ENCODE data around the gene AFF3.

The AFF3 gene

DNA sequence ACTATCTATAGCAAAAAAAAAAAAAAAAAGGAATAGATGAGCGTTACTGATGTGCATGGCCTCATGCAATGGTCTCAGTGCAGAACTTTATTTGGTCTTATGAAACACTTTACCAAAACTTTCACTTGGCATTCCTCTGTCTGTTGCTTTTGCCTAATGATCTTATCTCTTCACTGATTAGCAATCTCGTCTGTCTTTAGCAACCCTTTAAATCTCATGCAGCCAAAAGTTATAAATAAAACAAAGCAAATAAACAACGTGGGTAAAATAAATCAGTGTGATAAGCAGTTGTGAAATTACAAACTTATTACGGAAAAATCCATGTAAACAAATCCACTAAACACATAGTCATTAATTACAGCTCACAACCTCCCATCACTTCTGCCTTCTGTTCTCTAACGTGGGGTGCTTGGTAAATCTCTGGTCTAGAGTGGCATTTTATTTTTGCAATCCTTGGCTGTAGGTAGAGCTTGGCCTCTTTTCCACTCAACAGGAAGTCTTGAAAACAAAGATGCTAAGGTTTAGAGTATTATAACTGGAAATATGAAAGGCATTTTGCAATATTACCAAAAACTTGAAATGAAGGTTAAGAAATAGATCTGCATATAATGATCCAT lies 288.0 kb downstream of the AFF3 start:
- no peak for DNase-seq (ENCODE audit: low spot score)

DNA sequence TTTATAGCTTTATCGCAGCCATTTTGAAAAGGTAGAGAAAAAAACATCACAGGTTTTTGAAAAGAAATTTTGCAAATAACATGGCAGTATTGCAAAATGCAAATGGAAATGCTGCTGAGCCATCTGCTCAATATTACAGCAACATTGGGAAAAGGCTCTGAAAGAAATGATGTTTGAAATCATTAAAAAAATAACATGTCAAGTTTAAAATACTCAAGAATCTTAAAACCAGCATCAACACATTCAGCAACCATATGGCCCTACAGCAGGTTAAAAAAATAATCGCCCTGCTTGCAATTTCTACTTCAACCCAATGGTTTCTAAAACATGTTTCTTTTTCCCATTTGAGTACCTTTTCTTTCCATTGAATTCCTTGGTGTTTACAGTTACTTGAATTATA lies 289.4 kb downstream of the AFF3 start:
- DNase-seq (ENCODE audit: low spot score), result no peak

DNA sequence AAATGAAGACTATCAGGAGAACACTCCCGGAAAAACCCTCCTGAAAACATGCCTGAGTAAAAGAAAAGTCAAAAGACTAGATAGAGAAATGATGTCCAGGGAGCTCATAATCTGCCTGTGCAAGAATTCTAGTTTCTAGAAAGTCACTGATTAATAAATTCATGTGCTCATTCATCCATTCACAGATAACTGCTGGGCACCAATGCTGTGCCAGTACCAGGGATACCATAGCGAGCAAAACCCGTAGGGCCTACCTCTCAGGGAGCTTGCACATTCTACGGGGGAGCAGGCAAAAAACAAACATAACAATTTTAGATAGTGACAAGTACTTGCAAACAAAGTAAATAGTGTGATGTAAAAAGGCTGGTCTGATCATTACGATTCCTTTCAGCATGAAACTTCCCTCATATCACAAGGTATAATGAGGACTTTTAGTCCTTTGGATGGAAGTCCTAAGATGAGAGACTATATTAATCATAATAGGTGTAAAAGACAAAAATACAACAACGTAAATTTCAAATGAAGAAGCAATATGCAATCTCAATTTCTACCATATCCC lies 289.9 kb downstream of the AFF3 start:
- DNase-seq (ENCODE audit: low spot score), result no peak

DNA sequence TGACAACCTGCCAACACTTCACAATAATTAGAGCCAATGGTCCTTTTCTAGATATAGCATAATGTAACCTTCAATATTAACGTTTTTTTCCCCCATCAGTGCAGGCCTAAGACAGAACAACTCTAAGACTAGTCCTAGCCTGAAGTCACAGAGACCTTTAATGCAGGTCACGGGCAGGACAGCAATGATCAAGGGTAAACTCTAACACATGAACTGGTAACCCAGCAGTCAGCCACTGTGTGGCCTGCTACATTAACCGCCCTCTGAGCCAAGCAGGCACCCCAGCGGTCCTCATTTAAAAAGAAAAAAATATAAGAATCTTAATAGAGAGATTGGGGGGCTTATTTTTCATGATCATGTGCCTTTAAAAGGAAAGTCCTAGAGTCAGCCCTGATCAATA lies 290.6 kb downstream of the AFF3 start:
- DNase-seq (ENCODE audit: low spot score), result no peak

DNA sequence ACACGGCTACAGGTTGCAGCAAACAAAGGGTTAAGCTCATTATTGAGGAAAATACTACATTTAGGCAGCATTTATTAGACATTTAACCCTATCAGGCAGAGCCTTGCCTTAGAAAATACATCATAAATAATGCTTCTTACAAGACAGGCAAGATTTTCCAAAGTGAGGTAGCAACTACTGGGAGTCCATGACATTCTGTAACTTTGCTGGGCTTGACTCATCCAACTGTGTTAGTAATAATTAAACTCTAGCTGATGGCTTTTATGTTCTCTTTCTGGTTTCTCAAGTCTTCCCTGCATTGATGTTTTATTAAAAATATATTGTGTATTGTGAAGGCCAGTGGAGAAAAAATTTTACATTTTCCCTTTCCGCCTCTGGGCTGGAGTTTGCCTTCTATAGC lies 291.3 kb downstream of the AFF3 start:
- DNase-seq (ENCODE audit: low spot score), result no peak

DNA sequence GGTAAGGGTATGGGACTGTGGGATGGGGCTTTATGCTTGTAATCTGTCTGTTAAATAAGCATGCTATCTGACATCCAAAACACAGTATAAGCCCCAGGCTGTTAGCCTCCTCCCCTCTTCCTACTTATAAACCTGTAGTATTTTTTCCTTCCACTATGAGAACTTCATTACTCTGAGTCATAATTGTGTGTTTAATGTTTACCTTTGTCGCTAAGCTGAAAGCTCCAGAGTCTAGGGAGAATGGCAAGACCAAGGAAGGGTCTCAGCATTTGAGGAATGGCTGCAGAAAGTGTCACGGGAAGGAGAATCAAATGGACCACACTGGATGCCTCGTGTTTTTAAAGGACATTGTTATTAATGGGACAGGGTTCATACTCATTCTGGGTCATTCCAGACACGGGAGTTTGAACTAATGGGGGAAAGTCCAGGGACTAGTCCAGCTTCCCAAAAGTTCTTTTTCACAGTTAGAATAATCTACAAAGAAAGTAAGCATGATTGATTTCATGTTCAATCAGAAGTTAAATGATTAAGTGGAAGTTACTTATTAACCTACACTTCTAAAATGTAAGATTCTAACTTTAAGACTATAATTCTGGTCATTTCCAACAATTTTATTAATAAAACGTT lies 292.2 kb downstream of the AFF3 start:
- no peak for DNase-seq (ENCODE audit: low spot score)

DNA sequence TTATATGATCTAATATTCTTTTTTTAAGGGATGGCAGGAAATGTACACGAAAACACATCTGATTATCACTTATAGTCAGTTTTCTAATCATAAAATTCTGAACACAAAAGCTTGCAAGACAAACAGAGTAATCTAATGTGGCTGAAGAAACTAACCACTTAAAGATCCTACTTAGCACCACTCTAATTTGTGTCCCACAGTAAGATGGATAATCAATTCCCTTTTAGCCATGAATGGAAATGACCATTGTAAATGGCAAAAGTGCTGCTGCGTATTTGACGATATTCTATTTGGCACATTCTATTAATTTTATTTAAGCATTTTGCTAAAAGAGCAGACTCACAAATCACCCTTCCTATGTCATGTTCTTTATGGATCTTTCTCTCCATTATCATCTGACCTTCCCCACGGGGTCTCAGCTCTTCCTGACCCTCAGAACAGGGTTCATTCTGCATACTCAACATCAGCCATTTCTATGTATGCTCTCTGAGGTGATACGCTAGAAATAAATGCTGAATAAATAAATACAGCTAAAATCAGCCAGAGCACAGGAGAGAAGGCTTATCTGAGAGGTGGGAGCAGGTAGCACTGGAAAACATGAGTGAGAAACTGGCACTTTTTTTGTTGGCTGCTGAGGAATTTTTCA lies 295.8 kb downstream of the AFF3 start:
- no peak for DNase-seq (ENCODE audit: low spot score)

DNA sequence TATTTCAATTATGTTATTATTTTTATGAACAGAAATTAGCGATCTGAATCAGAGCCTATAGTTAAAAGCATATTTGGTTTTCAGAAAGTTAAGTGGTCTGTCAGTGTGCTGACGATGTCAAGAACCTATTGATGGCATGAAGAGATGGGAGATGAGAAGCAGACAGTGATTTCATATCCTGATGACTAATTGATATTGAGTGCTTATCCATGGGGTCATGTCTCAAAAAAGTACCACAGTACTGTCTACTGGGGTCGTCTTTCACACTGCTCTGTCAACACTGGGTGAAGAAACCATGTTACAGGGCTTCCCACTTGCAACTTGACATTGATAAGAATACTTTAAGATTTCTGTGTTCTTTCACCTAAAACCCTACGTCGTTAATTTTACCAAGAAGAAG lies 297.1 kb downstream of the AFF3 start:
- no peak for DNase-seq (ENCODE audit: low spot score)

DNA sequence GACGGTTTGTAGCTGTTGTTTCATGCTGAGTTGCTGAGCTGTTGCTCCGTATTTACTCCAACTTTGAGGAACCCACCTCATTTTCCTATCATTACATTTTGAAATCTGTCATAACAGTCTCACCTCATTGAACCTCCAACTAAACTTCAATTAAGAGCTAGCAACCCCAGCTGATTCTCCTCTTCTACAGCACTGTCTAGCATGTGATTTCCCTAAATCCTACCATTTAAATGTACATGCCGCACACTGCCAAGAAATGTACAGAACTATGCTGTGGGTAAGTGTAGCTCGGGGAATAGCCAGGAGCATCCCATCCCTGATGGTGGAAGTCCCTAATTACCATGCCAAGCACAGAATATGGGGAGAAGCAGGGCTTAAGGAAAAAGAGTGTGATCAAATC lies 299.9 kb downstream of the AFF3 start:
- no peak for DNase-seq (ENCODE audit: low spot score)

DNA sequence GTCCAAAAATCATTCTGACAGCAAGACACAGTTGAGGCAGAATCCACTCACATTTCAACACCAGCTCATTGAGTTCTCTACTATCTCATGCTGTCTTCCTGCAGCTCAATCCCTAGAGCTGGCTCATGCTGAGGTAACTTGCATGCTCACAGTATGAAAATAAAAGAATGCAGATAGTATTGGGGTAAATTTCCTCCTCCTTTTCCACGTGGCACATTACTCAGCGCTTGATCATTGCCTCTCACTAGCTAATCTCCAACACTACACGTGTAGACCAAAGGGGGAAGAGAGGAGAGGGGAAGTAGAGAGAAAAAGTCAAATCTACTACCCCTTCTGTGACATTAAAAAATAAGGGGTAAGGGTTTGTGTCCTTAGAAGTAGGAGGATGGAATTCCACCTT lies 300.6 kb downstream of the AFF3 start:
- DNase-seq (ENCODE audit: low spot score), result no peak

DNA sequence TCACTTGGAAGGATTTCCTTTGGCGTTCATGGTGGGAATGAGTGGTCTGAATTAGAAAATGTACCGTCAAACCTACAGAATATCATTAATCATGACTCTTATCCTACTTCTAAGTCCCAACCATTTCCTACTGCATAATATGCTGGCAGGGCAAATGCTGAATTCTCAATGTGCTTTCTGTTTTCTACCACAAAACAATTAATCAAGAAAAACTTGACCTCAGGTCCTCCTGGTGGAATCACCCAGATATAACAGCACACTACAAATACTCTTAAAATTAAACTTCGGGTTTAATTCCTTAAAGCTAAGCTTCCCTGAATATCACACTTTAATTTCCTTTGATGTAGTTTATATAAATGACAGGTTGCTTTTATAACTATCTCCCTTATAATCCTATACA lies 301.6 kb downstream of the AFF3 start:
- no peak for DNase-seq (ENCODE audit: low spot score)

DNA sequence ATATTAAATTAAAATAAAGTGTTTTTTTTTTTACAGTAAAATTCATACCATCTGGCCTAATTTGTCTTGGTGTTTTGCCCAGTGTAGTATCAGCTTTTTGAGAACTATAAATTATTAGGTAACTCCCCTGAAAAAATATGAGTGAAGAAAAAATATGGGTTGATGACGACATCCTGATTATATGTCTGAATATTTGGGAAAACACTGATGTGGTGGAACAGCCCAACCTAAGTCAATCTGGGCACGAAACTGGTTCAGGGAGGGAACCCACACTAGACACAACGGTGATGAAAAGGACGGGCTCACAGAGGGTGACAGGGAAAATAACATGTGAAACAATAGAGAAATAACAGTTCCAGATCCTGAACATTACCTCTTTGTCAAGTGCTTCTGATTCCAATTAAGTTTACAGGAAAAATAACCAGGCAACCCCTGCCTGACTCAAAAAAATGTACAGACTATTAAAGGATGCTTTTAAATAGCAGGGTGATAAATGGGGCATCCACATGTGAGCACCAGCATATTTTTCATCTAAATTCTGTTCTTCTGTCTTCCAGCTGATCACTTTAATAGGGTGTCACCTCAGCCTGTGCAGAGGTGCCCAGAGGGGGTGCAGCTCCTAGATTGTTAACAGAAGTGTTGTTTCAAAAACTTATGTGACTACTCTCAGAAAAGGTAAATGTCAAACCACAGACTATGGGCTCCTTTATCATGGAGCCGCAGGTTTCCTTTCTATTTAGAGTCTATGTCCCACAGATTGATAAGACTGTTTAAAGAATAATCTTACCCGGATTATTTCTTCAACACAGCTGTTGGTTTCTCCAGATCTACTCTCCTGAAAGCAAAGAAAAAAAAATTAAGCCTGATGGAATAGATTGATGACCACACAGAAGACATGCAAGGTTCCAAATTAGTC lies 305.4 kb downstream of the AFF3 start:
- no peak for DNase-seq (ENCODE audit: low spot score)

DNA sequence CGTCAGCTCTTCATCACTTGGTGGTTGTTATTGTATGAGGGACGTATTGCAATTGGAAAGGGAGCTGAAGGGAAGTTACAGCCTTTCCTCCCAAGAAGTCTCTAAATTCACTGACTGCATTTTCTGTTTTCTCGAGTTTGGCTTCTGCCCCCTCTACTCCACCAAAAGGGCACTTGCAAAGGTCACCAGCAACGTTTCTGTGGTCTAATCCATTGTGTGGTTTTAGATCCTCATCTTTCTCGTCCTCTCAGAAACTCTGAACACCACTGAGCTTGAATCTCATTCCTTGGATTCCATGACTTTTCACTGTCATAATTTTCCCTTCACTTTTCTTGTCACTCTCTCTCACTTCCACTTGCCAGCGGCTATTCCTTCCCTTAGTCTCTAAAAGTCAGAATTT lies 308.0 kb downstream of the AFF3 start:
- DNase-seq (ENCODE audit: low spot score), result no peak

DNA sequence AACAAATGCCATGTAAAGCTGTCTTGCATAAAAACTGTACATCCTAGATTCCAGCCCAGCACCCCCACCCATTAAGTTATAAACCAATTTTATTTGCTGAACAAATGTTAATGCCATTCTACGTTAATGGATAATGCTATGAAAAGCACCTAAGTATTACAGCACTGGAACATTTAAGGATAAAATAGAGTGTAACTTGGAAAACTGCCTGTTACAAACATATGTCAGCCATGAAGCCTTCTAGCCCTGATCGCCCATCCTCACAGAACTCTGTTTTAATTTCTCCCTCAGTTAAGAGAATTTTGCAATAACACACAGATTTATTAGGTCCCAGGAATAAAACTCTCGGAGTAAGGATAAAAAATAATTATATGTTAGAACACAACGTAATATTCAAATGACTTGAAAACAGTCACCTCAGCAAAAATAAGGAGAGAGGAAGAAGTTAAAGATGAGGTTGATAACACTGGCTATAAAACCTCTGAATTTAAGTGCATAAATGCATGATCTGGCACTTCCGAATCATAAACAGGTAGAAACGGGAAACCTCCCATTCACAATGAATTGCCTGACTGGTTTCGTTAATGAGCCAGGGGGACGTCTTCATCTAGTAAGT lies 308.7 kb downstream of the AFF3 start:
- no peak for DNase-seq (ENCODE audit: low spot score)

DNA sequence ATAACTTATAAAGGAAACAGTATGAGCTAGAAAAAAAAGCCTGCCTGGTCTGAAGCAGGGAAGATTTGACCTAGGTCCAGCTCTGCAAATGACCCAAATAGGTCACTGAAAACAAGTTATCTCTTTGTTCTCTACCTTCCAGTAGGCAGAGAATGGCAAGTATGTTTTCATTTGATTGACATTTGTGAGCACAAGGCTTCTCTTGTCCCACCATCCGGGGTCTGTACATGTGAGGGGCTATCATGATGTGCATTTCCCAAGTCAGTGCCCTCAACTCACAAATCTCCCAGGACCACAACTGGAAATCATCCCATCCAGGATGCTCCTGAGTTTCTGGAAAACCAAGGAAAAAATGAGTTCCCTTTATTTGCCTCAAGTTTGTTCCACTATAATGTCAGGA lies 309.5 kb downstream of the AFF3 start:
- no peak for DNase-seq (ENCODE audit: low spot score)

DNA sequence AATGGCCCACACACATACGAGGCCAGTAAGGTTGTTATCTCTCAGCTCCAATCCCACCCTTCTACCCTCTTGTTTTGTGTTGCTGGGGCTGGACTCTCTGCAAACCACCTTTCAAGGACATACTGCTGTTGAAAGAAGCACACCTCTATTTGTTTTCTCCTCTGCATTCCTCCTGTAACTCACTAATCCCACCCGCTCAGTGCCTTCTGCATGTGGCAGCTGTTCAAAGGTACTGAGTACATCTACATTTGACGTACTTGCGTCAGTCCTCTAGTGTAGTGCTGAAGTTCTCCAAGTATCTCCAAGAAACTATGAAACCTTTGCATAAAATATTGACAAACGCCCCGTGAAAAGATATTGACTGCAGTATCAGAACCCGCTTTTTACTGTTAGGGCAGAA lies 310.6 kb downstream of the AFF3 start:
- no peak for DNase-seq (ENCODE audit: low spot score)

DNA sequence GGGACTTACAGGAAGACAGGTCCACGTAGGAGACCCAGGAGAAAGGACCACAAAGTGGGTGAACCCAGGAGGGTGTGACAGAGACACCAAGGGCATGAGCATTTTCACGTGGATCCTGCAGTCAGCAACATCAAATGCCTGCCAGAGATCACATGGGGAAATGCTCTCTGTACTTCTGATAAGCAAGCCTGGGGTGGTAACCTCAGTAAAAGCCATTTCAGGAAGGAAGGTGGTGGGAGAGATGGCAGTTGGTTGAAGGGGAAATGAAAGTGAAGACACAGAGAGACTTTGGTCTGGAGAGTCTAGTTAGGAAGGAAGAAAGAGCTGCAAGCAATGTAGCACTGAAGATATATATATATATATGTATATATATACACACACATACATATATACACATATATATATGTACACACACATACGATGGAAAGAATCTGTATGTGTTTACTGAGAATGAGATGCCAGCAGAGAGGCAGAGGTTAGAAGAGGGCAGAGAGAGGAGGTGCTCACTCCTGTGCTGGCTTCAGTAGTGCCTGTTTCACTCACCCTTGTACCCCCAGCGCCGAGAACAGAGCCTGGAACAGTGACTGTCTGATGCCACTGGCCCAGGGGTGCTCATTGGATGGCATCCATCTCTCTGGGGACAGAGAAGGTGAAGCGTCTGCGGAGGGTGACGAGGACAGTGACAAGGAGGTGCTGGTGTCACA lies 314.9 kb downstream of the AFF3 start:
- DNase-seq (ENCODE audit: low spot score), result no peak

DNA sequence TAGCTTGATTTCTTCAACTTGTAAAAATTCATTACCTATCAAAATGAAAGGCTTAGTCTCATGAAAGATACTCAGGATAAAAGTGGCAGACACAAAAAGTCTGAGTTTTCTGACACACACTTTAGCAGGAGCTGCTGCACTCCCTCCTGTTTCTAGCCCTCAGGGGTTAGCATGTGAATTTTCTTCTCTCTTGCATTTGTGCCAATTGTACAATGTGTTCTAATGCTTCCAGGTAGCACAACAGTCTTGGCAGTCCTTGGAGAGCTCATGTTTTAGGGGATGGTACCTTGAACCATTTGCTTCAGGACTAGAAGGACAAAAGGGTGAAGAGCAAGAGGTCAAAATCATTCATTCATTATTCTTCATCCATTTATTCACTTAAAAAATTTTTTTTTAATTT lies 316.8 kb downstream of the AFF3 start:
- no peak for DNase-seq (ENCODE audit: low spot score)

DNA sequence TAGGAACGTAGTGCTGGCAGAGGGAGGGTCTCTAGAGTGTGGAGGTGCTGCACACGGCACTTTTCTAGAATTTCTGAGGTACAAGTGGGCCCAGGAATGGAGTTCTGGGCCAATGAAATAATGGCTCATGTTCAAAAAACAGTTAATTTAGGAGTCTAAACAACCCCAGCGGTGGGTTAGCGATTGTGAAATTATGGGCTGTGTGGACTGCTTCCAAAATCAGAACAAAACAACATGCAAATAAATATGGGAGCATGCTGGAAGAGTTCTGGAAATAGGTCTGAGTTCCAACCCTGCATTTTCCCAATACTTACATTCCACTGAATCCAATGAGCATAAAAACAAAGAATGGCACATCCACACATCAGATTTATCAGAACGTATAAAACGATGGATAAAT lies 317.6 kb downstream of the AFF3 start:
- no peak for DNase-seq (ENCODE audit: low spot score)

DNA sequence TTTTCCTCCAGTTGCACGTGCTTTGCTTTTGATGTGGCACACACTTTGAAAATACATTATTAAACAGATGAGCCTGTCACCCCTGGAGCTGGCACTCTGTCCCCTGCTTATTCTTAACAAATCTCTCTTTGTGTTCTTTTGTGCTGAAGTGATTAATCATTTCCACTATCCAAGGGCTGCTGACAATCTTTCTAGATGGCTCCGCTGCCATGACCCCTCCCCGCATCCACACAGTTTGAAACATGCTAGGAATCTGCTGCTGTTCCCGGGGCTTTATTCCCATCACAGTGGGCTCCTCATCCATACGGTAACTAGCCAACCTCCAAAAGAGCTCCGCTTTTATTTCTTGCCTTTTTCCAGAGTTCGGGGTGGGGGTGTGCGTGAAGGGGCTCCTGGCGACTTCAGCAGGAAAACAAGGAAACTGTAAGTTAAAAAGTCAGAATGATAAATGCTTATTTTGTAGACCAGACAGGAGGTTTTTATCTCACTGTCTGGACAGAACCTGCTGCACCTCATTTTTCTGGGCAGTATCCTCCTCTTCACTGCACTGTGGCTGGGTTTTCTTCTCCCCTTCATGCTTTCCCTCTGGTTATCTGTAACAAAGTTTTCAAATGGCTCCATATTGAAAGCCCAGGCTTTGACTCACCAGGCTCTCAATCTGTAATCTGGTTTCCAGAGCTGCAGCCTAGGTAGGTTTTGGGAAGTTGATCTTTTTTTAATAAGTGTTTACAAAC lies 319.7 kb downstream of the AFF3 start:
- no peak for DNase-seq (ENCODE audit: low spot score)

DNA sequence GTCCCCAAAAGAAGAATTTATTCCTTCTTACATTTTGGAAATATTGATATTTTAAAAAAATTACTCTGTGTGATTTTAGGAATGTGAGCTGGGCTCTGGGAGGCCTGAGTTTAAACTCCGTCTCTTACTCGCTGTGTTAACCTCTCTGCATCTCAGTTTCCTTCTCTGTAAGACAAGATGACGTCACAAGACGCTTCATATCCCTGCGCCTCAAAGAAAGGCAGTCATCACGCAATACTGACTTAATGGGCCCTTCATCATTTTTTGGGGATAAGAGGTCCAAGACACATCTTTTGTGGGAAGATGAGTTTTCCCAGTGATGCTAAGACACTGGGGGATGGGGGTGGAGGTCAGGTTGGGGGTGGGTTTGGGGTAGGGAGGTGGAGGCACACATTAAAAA lies 320.4 kb downstream of the AFF3 start:
- no peak for DNase-seq (ENCODE audit: low spot score)

Data from kidney capillary endothelial cell (primary cell).